IMR-90 (cell line): ENCODE data around the gene AKT1S1. TPM values are rescaled to one million over a fixed set of nuclear protein-coding genes. Genes with fewer than 3 reads are reported as not detected.

Experiments
- ATAC-seq: fragments of 200-7000 bp; cut with Tn5 transposase; 2 replicates; pipeline ENCODE4 v1.9.1; 2020; ENCODE audit warnings: low read depth, mild to moderate bottlenecking, moderate library complexity
- BruUV-seq: library from RNA; stranded (reverse); fragments of 400-500 nt; replicated peaks from 2 replicates; lab custom pipeline; 2021; lab: Mats Ljungman, UMichigan
- CTCF ChIA-PET: fragments of 300-600 bp; formaldehyde crosslinking; extraction: SDS; loops from one replicate; lab custom pipeline; 2021; ENCODE audit warnings: antibody characterized with exemption; lab: Yijun Ruan, JAX
- POLR2A ChIA-PET: fragments of 300-600 bp; sonication (Branson Sonifier 250); formaldehyde crosslinking; loops from one replicate; lab custom pipeline; 2022; ENCODE audit warnings: antibody characterized with exemption; ENCODE audit not compliant: unreplicated experiment; lab: Charles Lee
- DNase-seq: peaks from one replicate; pipeline ENCODE4 v3.0.0; 2013
- H2AFZ ChIP-seq: replicated peaks from 2 replicates; pipeline ENCODE3; 2013; ENCODE audit warnings: low read length, mild to moderate bottlenecking; ENCODE audit not compliant: poor library complexity
- H2AK5ac ChIP-seq: 2 replicates; pipeline ENCODE4 v1.6.1; 2013; ENCODE audit warnings: low read depth, low read length, inconsistent platforms
- H2AK9ac ChIP-seq: replicated peaks from 2 replicates; pipeline ENCODE3; 2013; ENCODE audit warnings: mild to moderate bottlenecking, low read depth, low read length, moderate library complexity; ENCODE audit not compliant: poor library complexity
- H2BK120ac ChIP-seq: 2 replicates; pipeline ENCODE4 v1.6.1; 2013; ENCODE audit warnings: low read depth, low read length, inconsistent platforms
- H2BK15ac ChIP-seq: 3 replicates; pipeline ENCODE4 v1.6.1; 2013; ENCODE audit warnings: low read depth, low read length, inconsistent platforms
- H2BK20ac ChIP-seq: 2 replicates; pipeline ENCODE4 v1.6.1; 2013; ENCODE audit warnings: low read depth, mild to moderate bottlenecking, inconsistent platforms, low read length, moderate library complexity
- H2BK5ac ChIP-seq: 2 replicates; pipeline ENCODE4 v1.6.1; 2013; ENCODE audit warnings: mild to moderate bottlenecking, low read depth, low read length, inconsistent platforms; ENCODE audit not compliant: poor library complexity, severe bottlenecking
- H3K14ac ChIP-seq: replicated peaks from 2 replicates; pipeline ENCODE4 v1.6.1; 2013; ENCODE audit warnings: low read depth, low read length, inconsistent platforms
- H3K18ac ChIP-seq: 2 replicates; pipeline ENCODE4 v1.6.1; 2013; ENCODE audit warnings: low read depth, low read length, control low read depth
- H3K23ac ChIP-seq: 2 replicates; pipeline ENCODE4 v1.6.1; 2013; ENCODE audit warnings: low read depth, low read length, inconsistent platforms
- H3K27ac ChIP-seq: 2 replicates; pipeline ENCODE4 v1.5.1; 2013; ENCODE audit warnings: mild to moderate bottlenecking, control low read depth, low read length; ENCODE audit not compliant: insufficient read depth
- H3K27me3 ChIP-seq: 2 replicates; pipeline ENCODE4 v1.6.1; 2013; ENCODE audit warnings: low read length; ENCODE audit not compliant: control insufficient read depth, insufficient read depth
- H3K36me3 ChIP-seq: 2 replicates; pipeline ENCODE4 v1.6.1; 2013; ENCODE audit warnings: low read length, mixed read lengths; ENCODE audit not compliant: control insufficient read depth, insufficient read depth
- H3K4ac ChIP-seq: 2 replicates; pipeline ENCODE4 v1.6.1; 2013; ENCODE audit warnings: low read depth, low read length, inconsistent platforms
- H3K4me1 ChIP-seq: 2 replicates; pipeline ENCODE4 v1.6.1; 2013; ENCODE audit warnings: low read length, mixed read lengths; ENCODE audit not compliant: control insufficient read depth, insufficient read depth
- H3K4me2 ChIP-seq: 2 replicates; pipeline ENCODE4 v1.6.1; 2013; ENCODE audit warnings: low read depth, mild to moderate bottlenecking, control low read depth, low read length, moderate library complexity
- H3K4me3 ChIP-seq: 2 replicates; pipeline ENCODE4 v1.5.1; 2013; ENCODE audit warnings: low read depth, mild to moderate bottlenecking, control low read depth, low read length, moderate library complexity; ENCODE audit not compliant: insufficient read depth
- H3K56ac ChIP-seq: 2 replicates; pipeline ENCODE4 v1.6.1; 2013; ENCODE audit warnings: low read length, inconsistent platforms; ENCODE audit not compliant: insufficient read depth; ENCODE audit errors: extremely low read depth
- H3K79me1 ChIP-seq, 2 experiments: 2 replicates each; pipeline ENCODE4 v1.6.1; 2013; ENCODE audit warnings: low read length in 2 of 2, inconsistent platforms in 1 of 2, low read depth in 1 of 2
- H3K9ac ChIP-seq: 2 replicates; pipeline ENCODE4 v1.6.1; 2013; ENCODE audit warnings: low read depth, low read length, control low read depth
- H3K9me1 ChIP-seq: 2 replicates; pipeline ENCODE4 v1.6.1; 2013; ENCODE audit warnings: low read length, inconsistent platforms; ENCODE audit not compliant: insufficient read depth
- H3K9me3 ChIP-seq: 2 replicates; pipeline ENCODE4 v1.6.1; 2013; ENCODE audit warnings: low read length; ENCODE audit not compliant: control insufficient read depth, insufficient read depth
- H4K20me1 ChIP-seq: 2 replicates; pipeline ENCODE4 v1.6.1; 2013; ENCODE audit warnings: low read length, inconsistent platforms; ENCODE audit not compliant: insufficient read depth
- H4K5ac ChIP-seq: 2 replicates; pipeline ENCODE4 v1.6.1; 2013; ENCODE audit warnings: mild to moderate bottlenecking, low read depth, low read length, control low read depth
- H4K8ac ChIP-seq, 2 experiments: 2 replicates each; pipeline ENCODE4 v1.6.1; 2013; ENCODE audit warnings: low read depth in 2 of 2, low read length in 2 of 2, control low read depth in 1 of 2, inconsistent platforms in 1 of 2
- H4K91ac ChIP-seq: 2 replicates; pipeline ENCODE4 v1.6.1; 2013; ENCODE audit warnings: low read depth, low read length, inconsistent platforms; ENCODE audit not compliant: insufficient read depth
- BHLHE40 ChIP-seq: fragments of 150-350 bp; IDR thresholded peaks from 2 replicates; pipeline ENCODE4 v1.6.1; 2016; ENCODE audit warnings: mild to moderate bottlenecking, low read depth, low read length
- CEBPB ChIP-seq: IDR thresholded peaks from 2 replicates; pipeline ENCODE4 v1.6.1; 2012; ENCODE audit warnings: low read depth, low read length, improper control_type of control experiment
- CHD1 ChIP-seq: IDR thresholded peaks from 2 replicates; pipeline ENCODE4 v1.6.1; 2012; ENCODE audit warnings: low read depth, low read length, improper control_type of control experiment
- CTCF ChIP-seq: conservative IDR thresholded peaks from 2 replicates; pipeline ENCODE4 v1.5.1; 2012; ENCODE audit warnings: mild to moderate bottlenecking, low read depth, low read length, improper control_type of control experiment
- ELK1 ChIP-seq: fragments of 150-350 bp; IDR thresholded peaks from 2 replicates; pipeline ENCODE4 v1.6.1; 2016; ENCODE audit warnings: low read depth, mild to moderate bottlenecking, low read length, moderate library complexity, borderline replicate concordance
- FOS ChIP-seq: fragments of 150-350 bp; IDR thresholded peaks from 2 replicates; pipeline ENCODE4 v1.6.1; 2016; ENCODE audit warnings: low read depth, low read length
- MAFK ChIP-seq: IDR thresholded peaks from 2 replicates; pipeline ENCODE4 v1.6.1; 2012; ENCODE audit warnings: low read depth, low read length, improper control_type of control experiment
- MAZ ChIP-seq: IDR thresholded peaks from 2 replicates; pipeline ENCODE4 v1.6.1; 2012; ENCODE audit warnings: low read depth, mild to moderate bottlenecking, low read length, improper control_type of control experiment, moderate library complexity, borderline replicate concordance
- MXI1 ChIP-seq: IDR thresholded peaks from 2 replicates; pipeline ENCODE4 v1.6.1; 2012; ENCODE audit warnings: low read depth, mild to moderate bottlenecking, low read length, moderate library complexity, borderline replicate concordance
- NFE2L2 ChIP-seq: fragments of 150-350 bp; IDR thresholded peaks from 2 replicates; pipeline ENCODE4 v1.6.1; 2016; ENCODE audit warnings: low read depth, mild to moderate bottlenecking, low read length
- POLR2A ChIP-seq: IDR thresholded peaks from 2 replicates; pipeline ENCODE4 v1.6.1; 2012; ENCODE audit warnings: mild to moderate bottlenecking, low read depth, low read length
- RAD21 ChIP-seq: IDR thresholded peaks from 2 replicates; pipeline ENCODE4 v1.6.1; 2012; ENCODE audit warnings: low read length, improper control_type of control experiment
- RCOR1 ChIP-seq: IDR thresholded peaks from 2 replicates; pipeline ENCODE4 v1.6.1; 2012; ENCODE audit warnings: mild to moderate bottlenecking, low read length, improper control_type of control experiment; ENCODE audit not compliant: insufficient replicate concordance
- RFX5 ChIP-seq: IDR thresholded peaks from 2 replicates; pipeline ENCODE4 v1.8.0; 2012; ENCODE audit warnings: low read depth, mild to moderate bottlenecking, low read length, moderate library complexity
- SMC3 ChIP-seq: fragments of 150-350 bp; IDR thresholded peaks from 2 replicates; pipeline ENCODE4 v1.6.1; 2016; ENCODE audit warnings: low read depth, mild to moderate bottlenecking, antibody characterized with exemption, low read length, moderate library complexity
- USF2 ChIP-seq: fragments of 150-350 bp; IDR thresholded peaks from 2 replicates; pipeline ENCODE4 v1.6.1; 2017; ENCODE audit warnings: mild to moderate bottlenecking, antibody characterized with exemption, low read length, low read depth
- WGBS, 2 experiments: methylation state at CpG; one replicate each; pipeline versions ENCODE4 v1.1.5 to v1.1.7; 2013; ENCODE audit warnings: missing lambda C conversion rate in 2 of 2; ENCODE audit not compliant: insufficient read length in 1 of 2; ENCODE audit errors: extremely low coverage in 2 of 2; 5-methylcytosine and 5-hydroxymethylcytosine counted together
- dilution Hi-C: fragments of 300-500 bp; cut with HindIII; formaldehyde crosslinking; loops from one replicate; pipeline ENCODE4 v1.14.3; 2018; ENCODE audit warnings: low sequenced_read_pairs; ENCODE audit not compliant: unreplicated experiment
- in situ Hi-C: fragments of 300-500 bp; cut with MboI; formaldehyde crosslinking; loops from 3 replicates; pipeline ENCODE4 v1.14.3; 2019; ENCODE audit warnings: low sequenced_read_pairs, inconsistent platforms, mixed read lengths
- intact Hi-C: fragments of 100-400 bp; cut with micrococcal nuclease; formaldehyde crosslinking; loops from 2 replicates; pipeline ENCODE4 v1.10.0; 2022
- polyA plus RNA-seq, 3 experiments: library from polyadenylated mRNA; depleted of rRNA; stranded (reverse); fragments of >200 nt; gene quantifications; 2 replicates each; pipeline ENCODE4 v1.2.3, GENCODE V29; 2012; ENCODE audit warnings: low replicate concordance in 1 of 3
- total RNA-seq: library from RNA; depleted of rRNA; stranded (reverse); fragments of >200 nt; gene quantifications from 2 replicates; pipeline ENCODE4 v1.2.3, GENCODE V29; 2012

AKT1S1 gene
- total and polyA plus RNA-seq, 2 of the 4 experiments (the other 2 are of a cell fraction), result 3.6 to 54.4 TPM

- in situ Hi-C loops, result no loop called here
- POLR2A ChIA-PET, result no interaction called here
Observed at GRCh38 chr19:49840321-49840720, 36.8 kb downstream of the AKT1S1 start.

More at GRCh38 chr19:49840321-49840720, 36.8 kb downstream of the AKT1S1 start:
- Histone ChIP-seq H3K9me3 (no peaks in the 10 kb centered on the region), H3K4ac (no peak overlapping the region), H2AK5ac (no peak overlapping the region), H4K5ac (no peak overlapping the region), H3K27me3 (no peaks in the 10 kb centered on the region), H3K9me1 (peaks cover 9% of the 10 kb centered on the region; the same call in 1 of the 2 replicates), H3K18ac (no peak overlapping the region), H2BK5ac (no peak overlapping the region), H3K9ac (no peak overlapping the region), H2AK9ac (no peak overlapping the region), H3K79me1 (peaks cover 0 to 28% of the 10 kb centered on the region in 2 experiments; a peak in 2 of 4 replicates), H4K91ac (no peak overlapping the region), H2BK15ac (no peak overlapping the region), H3K56ac (no peak overlapping the region), H3K27ac (no peak overlapping the region), H3K23ac (no peak overlapping the region), H3K36me3 (peaks cover 45% of the 10 kb centered on the region), H3K14ac (no peak overlapping the region), H2BK120ac (no peak overlapping the region), H3K4me2 (no peak overlapping the region), H2BK20ac (no peak overlapping the region), H3K4me3 (no peak overlapping the region), H2AFZ (no peak overlapping the region), H3K4me1 (no peaks in the 10 kb centered on the region), H4K8ac (no peak overlapping the region), H4K20me1 (no peaks in the 10 kb centered on the region; the same call in 1 of the 2 replicates)
- DNase-seq, result no peak
- dilution Hi-C loops, result no loop called here
- ATAC-seq, result no peak
- intact Hi-C loops, result no loop called here
- 83% methylated on average over 6 of the region's 11 CpGs; no CpG with 5 or more reads in 1 of the 2 experiments for WGBS, 2 experiments
- no peak for TF ChIP-seq NFE2L2
- TF ChIP-seq USF2, result no peak
- TF ChIP-seq RAD21, result no peak
- TF ChIP-seq MAZ, result no peak
- no peak for TF ChIP-seq ELK1
- no peak for TF ChIP-seq CTCF
- no peak for TF ChIP-seq CEBPB
- no peak for TF ChIP-seq FOS
- TF ChIP-seq MXI1, result no peak
- TF ChIP-seq MAFK, result no peak
- no peak for TF ChIP-seq SMC3
- no peak for TF ChIP-seq RCOR1
- TF ChIP-seq RFX5, result no peak
- TF ChIP-seq BHLHE40, result no peak
- TF ChIP-seq CHD1, result no peak
- no peak for TF ChIP-seq POLR2A
- CTCF ChIA-PET, result no interaction called here
- no TSS peak for BruUV-seq
